ENCODE results near the gene DOCK1.

The DOCK1 gene

DNA sequence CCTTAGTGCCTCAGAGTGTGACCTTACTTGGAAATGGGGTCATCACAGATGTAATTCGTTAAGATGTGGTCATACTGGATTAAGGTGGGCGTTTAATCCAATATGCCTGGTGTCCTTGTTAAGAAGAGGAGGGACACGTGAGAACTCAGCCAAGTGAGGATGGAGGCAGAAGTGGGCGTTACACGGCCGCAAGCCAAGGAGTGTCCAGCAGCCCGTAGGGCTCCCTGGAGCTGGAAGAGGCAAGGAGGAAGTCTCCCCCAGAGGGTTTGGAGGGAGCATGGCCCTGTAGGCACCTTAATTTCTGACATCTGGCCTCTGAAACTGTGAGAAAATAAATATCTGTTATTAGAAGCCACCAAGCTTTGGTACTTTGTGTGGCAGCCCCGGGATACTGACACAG lies 21.3 kb downstream of the DOCK1 start:
- no peak for DNase-seq (ENCODE audit: low spot score)
- WGBS, 2 donors (ENCODE audit: extremely low coverage in 2 of 2, insufficient read length in 2 of 2, insufficient replicate concordance in 1 of 2): no CpG with 5 or more reads among the region's 8 CpGs
- peaks cover 2 to 41% of the 10 kb centered on the region in 2 donors for H3K36me3 ChIP-seq (replicated peaks in 1 of 2; ENCODE audit: control insufficient read depth in 2 of 2, insufficient read depth in 2 of 2, low read length in 2 of 2)
- H3K79me1 ChIP-seq (ENCODE audit: low read depth, low read length): peaks cover 5% of the 10 kb centered on the region
- H3K4me3 ChIP-seq (ENCODE audit: low read length in 2 of 2): no peak overlapping the region
- H3K23ac ChIP-seq (ENCODE audit: low read depth, low read length, poor library complexity): no peak overlapping the region
- H3K9ac ChIP-seq (ENCODE audit: low read depth, low read length, poor library complexity): no peak overlapping the region
- no peaks in the 10 kb centered on the region for H3K27me3 ChIP-seq (ENCODE audit: control insufficient read depth in 3 of 3, insufficient read depth in 3 of 3, low read depth in 1 of 3, low read length in 3 of 3)
- no peak overlapping the region for H3K27ac ChIP-seq (replicated peaks; ENCODE audit: low read length)
- H2BK120ac ChIP-seq (ENCODE audit: low read depth, low read length): no peak overlapping the region
- H2BK5ac ChIP-seq (ENCODE audit: low read length): no peak overlapping the region
- H2BK15ac ChIP-seq (ENCODE audit: low read length): no peak overlapping the region
- no peak overlapping the region for H2BK12ac ChIP-seq (ENCODE audit: low read length)
- no peak overlapping the region for H3K18ac ChIP-seq (ENCODE audit: low read length)
- no peak overlapping the region for H3K14ac ChIP-seq (ENCODE audit: low read length)
- no peak overlapping the region for H3K4ac ChIP-seq (ENCODE audit: low read length)
- no peak overlapping the region for H4K91ac ChIP-seq (ENCODE audit: low read depth, low read length, poor library complexity)
- H3K4me2 ChIP-seq (ENCODE audit: insufficient read depth, low read length, poor library complexity, severe bottlenecking): no peak overlapping the region
- no peak overlapping the region for H4K8ac ChIP-seq (ENCODE audit: low read depth, low read length)
- no peaks in the 10 kb centered on the region for H3K9me3 ChIP-seq (replicated peaks in 1 of 2; ENCODE audit: control insufficient read depth in 2 of 2, insufficient read depth in 1 of 2, low read depth in 1 of 2, low read length in 2 of 2)
- H2AK5ac ChIP-seq (ENCODE audit: low read depth, low read length): no peak overlapping the region
- no peak overlapping the region for H2AFZ ChIP-seq (ENCODE audit: low read length)
- no peaks in the 10 kb centered on the region for H3K4me1 ChIP-seq (ENCODE audit: control insufficient read depth in 2 of 2, insufficient read depth in 1 of 2, low read depth in 1 of 2, low read length in 2 of 2)

DNA sequence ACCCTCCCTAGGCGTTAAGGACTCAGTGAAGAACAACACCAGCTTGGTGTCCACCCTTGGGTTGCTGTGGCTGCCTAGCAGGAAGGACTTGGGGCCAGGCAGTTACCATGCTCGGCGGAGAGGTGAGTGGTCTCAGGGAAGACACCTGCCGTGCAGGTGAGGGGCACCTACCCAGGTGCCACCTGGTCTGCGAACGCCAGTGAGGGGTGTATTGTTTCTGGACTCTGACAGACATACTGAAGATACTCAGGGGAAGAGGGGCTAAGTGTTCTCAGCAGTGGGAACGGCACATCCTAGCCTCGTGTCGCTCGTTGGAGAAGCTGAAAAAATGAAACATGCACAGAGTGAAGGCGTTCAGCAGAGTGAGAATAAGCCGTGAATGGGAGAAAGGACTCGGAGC lies 22.6 kb downstream of the DOCK1 start:
- H3K36me3 ChIP-seq (replicated peaks in 1 of 2; ENCODE audit: control insufficient read depth in 2 of 2, insufficient read depth in 2 of 2, low read length in 2 of 2): peaks cover 2 to 37% of the 10 kb centered on the region in 2 donors
- no peak overlapping the region for H3K9ac ChIP-seq (ENCODE audit: low read depth, low read length, poor library complexity)
- H3K14ac ChIP-seq (ENCODE audit: low read length): no peak overlapping the region
- no peak overlapping the region for H2AK5ac ChIP-seq (ENCODE audit: low read depth, low read length)
- no peak overlapping the region for H3K4me2 ChIP-seq (ENCODE audit: insufficient read depth, low read length, poor library complexity, severe bottlenecking)
- no peak overlapping the region for H3K4me3 ChIP-seq (ENCODE audit: low read length in 2 of 2)
- H3K27me3 ChIP-seq (ENCODE audit: control insufficient read depth in 3 of 3, insufficient read depth in 3 of 3, low read depth in 1 of 3, low read length in 3 of 3): no peaks in the 10 kb centered on the region
- H4K8ac ChIP-seq (ENCODE audit: low read depth, low read length): no peak overlapping the region
- H3K23ac ChIP-seq (ENCODE audit: low read depth, low read length, poor library complexity): no peak overlapping the region
- H2BK12ac ChIP-seq (ENCODE audit: low read length): no peak overlapping the region
- H2AFZ ChIP-seq (ENCODE audit: low read length): no peak overlapping the region
- no peak overlapping the region for H2BK120ac ChIP-seq (ENCODE audit: low read depth, low read length)
- H3K27ac ChIP-seq (replicated peaks; ENCODE audit: low read length): no peak overlapping the region
- no peak overlapping the region for H2BK5ac ChIP-seq (ENCODE audit: low read length)
- DNase-seq (ENCODE audit: low spot score): no peak
- H3K4ac ChIP-seq (ENCODE audit: low read length): no peak overlapping the region
- no peak overlapping the region for H2BK15ac ChIP-seq (ENCODE audit: low read length)
- H4K91ac ChIP-seq (ENCODE audit: low read depth, low read length, poor library complexity): no peak overlapping the region
- no CpG with 5 or more reads among the region's 13 CpGs for WGBS, 2 donors (ENCODE audit: extremely low coverage in 2 of 2, insufficient read length in 2 of 2, insufficient replicate concordance in 1 of 2)
- no peaks in the 10 kb centered on the region for H3K4me1 ChIP-seq (ENCODE audit: control insufficient read depth in 2 of 2, insufficient read depth in 1 of 2, low read depth in 1 of 2, low read length in 2 of 2)
- H3K79me1 ChIP-seq (ENCODE audit: low read depth, low read length): peaks cover 4% of the 10 kb centered on the region
- H3K18ac ChIP-seq (ENCODE audit: low read length): no peak overlapping the region
- H3K9me3 ChIP-seq (replicated peaks in 1 of 2; ENCODE audit: control insufficient read depth in 2 of 2, insufficient read depth in 1 of 2, low read depth in 1 of 2, low read length in 2 of 2): no peaks in the 10 kb centered on the region

DNA sequence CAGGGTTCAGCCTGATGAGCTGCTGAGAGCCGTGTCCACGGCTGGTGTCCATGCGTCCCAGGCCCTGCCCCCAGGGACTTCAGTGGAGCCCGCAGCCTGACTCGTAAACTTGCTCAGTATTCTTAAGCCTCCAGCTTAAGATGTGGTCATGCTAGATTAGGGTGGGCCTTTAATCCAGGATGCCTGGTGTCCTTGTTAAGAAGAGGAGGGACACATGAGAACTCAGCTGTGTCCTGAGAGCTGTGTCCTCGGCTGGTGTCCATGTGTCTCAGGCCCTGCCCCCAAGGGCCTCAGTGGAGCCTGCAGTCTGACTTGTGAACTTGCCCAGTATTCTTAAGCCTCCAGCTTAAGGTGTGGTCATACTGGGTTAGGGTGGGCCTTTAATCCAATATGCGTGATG lies 23.0 kb downstream of the DOCK1 start:
- Histone ChIP-seq H2BK5ac (ENCODE audit: low read length) (no peak overlapping the region), H3K23ac (ENCODE audit: low read depth, low read length, poor library complexity) (no peak overlapping the region), H3K18ac (ENCODE audit: low read length) (no peak overlapping the region), H3K9me3 (replicated peaks in 1 of 2; ENCODE audit: control insufficient read depth in 2 of 2, insufficient read depth in 1 of 2, low read depth in 1 of 2, low read length in 2 of 2) (no peaks in the 10 kb centered on the region), H3K4me3 (ENCODE audit: low read length in 2 of 2) (no peak overlapping the region), H3K4ac (ENCODE audit: low read length) (no peak overlapping the region), H3K4me1 (ENCODE audit: control insufficient read depth in 2 of 2, insufficient read depth in 1 of 2, low read depth in 1 of 2, low read length in 2 of 2) (no peaks in the 10 kb centered on the region), H4K91ac (ENCODE audit: low read depth, low read length, poor library complexity) (no peak overlapping the region), H4K8ac (ENCODE audit: low read depth, low read length) (no peak overlapping the region), H2AK5ac (ENCODE audit: low read depth, low read length) (no peak overlapping the region), H2BK12ac (ENCODE audit: low read length) (no peak overlapping the region), H3K14ac (ENCODE audit: low read length) (no peak overlapping the region), H2AFZ (ENCODE audit: low read length) (no peak overlapping the region), H3K4me2 (ENCODE audit: insufficient read depth, low read length, poor library complexity, severe bottlenecking) (no peak overlapping the region), H3K36me3 (replicated peaks in 1 of 2; ENCODE audit: control insufficient read depth in 2 of 2, insufficient read depth in 2 of 2, low read length in 2 of 2) (peaks cover 2 to 40% of the 10 kb centered on the region in 2 donors), H2BK120ac (ENCODE audit: low read depth, low read length) (no peak overlapping the region), H3K9ac (ENCODE audit: low read depth, low read length, poor library complexity) (no peak overlapping the region), H2BK15ac (ENCODE audit: low read length) (no peak overlapping the region), H3K27ac (replicated peaks; ENCODE audit: low read length) (no peak overlapping the region), H3K27me3 (ENCODE audit: control insufficient read depth in 3 of 3, insufficient read depth in 3 of 3, low read depth in 1 of 3, low read length in 3 of 3) (no peaks in the 10 kb centered on the region), H3K79me1 (ENCODE audit: low read depth, low read length) (peaks cover 4% of the 10 kb centered on the region)
- DNase-seq (ENCODE audit: low spot score): no peak
- no CpG with 5 or more reads among the region's 7 CpGs for WGBS, 2 donors (ENCODE audit: extremely low coverage in 2 of 2, insufficient read length in 2 of 2, insufficient replicate concordance in 1 of 2)

DNA sequence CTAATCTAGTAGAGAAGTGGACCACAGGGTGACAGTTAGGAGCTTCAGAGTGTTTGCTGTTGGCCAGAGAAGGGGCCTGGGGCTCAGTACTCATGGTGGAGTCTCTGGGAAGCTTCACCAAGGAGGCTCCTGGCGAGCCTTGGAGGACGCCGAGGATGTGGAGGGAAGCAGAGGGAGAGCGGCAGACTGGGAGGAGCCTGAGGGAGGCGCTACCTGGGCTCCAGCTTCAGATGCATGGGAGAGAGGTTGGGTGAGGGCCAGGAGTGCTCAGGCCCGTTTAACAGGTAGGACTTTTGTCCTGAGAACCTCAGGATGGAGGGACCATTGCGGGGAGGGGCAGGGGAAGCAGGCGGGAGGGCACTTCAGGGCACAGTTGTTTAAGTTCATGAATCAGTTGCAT lies 24.2 kb downstream of the DOCK1 start:
- H3K18ac ChIP-seq (ENCODE audit: low read length): peak overlapping the region; percentile 11
- H2BK5ac ChIP-seq (ENCODE audit: low read length): no peak overlapping the region
- H2AK5ac ChIP-seq (ENCODE audit: low read depth, low read length): no peak overlapping the region
- no peak overlapping the region for H3K9ac ChIP-seq (ENCODE audit: low read depth, low read length, poor library complexity)
- peaks cover 2 to 41% of the 10 kb centered on the region in 2 donors for H3K36me3 ChIP-seq (replicated peaks in 1 of 2; ENCODE audit: control insufficient read depth in 2 of 2, insufficient read depth in 2 of 2, low read length in 2 of 2)
- H3K4me1 ChIP-seq (ENCODE audit: control insufficient read depth in 2 of 2, insufficient read depth in 1 of 2, low read depth in 1 of 2, low read length in 2 of 2): no peaks in the 10 kb centered on the region
- no peak overlapping the region for H2BK120ac ChIP-seq (ENCODE audit: low read depth, low read length)
- H3K27me3 ChIP-seq (ENCODE audit: control insufficient read depth in 3 of 3, insufficient read depth in 3 of 3, low read depth in 1 of 3, low read length in 3 of 3): no peaks in the 10 kb centered on the region
- no peak overlapping the region for H2BK15ac ChIP-seq (ENCODE audit: low read length)
- no peak overlapping the region for H3K27ac ChIP-seq (replicated peaks; ENCODE audit: low read length)
- H3K14ac ChIP-seq (ENCODE audit: low read length): no peak overlapping the region
- DNase-seq (ENCODE audit: low spot score): no peak
- no peaks in the 10 kb centered on the region for H3K9me3 ChIP-seq (replicated peaks in 1 of 2; ENCODE audit: control insufficient read depth in 2 of 2, insufficient read depth in 1 of 2, low read depth in 1 of 2, low read length in 2 of 2)
- no peak overlapping the region for H3K23ac ChIP-seq (ENCODE audit: low read depth, low read length, poor library complexity)
- no peak overlapping the region for H3K4ac ChIP-seq (ENCODE audit: low read length)
- no peak overlapping the region for H4K91ac ChIP-seq (ENCODE audit: low read depth, low read length, poor library complexity)
- no peak overlapping the region for H3K4me2 ChIP-seq (ENCODE audit: insufficient read depth, low read length, poor library complexity, severe bottlenecking)
- peaks cover 2% of the 10 kb centered on the region for H3K79me1 ChIP-seq (ENCODE audit: low read depth, low read length)
- no CpG with 5 or more reads among the region's 8 CpGs for WGBS, 2 donors (ENCODE audit: extremely low coverage in 2 of 2, insufficient read length in 2 of 2, insufficient replicate concordance in 1 of 2)
- H3K4me3 ChIP-seq (ENCODE audit: low read length in 2 of 2): no peak overlapping the region
- H4K8ac ChIP-seq (ENCODE audit: low read depth, low read length): no peak overlapping the region
- H2BK12ac ChIP-seq (ENCODE audit: low read length): no peak overlapping the region
- H2AFZ ChIP-seq (ENCODE audit: low read length): no peak overlapping the region

Measured in neuronal stem cell (in vitro differentiated cells).